ENCODE results near the gene IGF2R.

DNA sequence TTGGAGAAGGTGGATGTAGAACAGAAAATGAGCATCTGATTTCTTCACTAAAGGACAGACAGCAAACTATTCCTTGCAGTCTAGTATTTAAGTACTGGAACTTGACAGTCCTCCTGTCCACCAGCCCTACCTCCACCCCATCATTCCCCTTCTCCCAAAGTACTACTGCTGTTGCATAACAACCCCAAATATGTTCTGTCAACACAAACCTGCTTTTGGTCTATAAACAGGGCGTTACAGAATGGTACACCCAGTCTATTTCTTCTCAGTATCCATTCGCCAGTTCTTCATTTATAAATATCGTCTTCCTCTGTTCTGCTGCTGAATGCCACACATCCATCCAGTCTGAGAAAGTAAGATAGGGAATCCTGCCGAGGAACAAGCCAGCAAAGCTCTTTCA, 125.1 kb downstream of the IGF2R start:
- TF ChIP-seq, protein P1, sequence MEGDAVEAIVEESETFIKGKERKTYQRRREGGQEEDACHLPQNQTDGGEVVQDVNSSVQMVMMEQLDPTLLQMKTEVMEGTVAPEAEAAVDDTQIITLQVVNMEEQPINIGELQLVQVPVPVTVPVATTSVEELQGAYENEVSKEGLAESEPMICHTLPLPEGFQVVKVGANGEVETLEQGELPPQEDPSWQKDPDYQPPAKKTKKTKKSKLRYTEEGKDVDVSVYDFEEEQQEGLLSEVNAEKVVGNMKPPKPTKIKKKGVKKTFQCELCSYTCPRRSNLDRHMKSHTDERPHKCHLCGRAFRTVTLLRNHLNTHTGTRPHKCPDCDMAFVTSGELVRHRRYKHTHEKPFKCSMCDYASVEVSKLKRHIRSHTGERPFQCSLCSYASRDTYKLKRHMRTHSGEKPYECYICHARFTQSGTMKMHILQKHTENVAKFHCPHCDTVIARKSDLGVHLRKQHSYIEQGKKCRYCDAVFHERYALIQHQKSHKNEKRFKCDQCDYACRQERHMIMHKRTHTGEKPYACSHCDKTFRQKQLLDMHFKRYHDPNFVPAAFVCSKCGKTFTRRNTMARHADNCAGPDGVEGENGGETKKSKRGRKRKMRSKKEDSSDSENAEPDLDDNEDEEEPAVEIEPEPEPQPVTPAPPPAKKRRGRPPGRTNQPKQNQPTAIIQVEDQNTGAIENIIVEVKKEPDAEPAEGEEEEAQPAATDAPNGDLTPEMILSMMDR (IDR thresholded peaks at IDR 0.05) = no peak
- no peak for TF ChIP-seq EZH2 (IDR thresholded peaks at IDR 0.05; ENCODE audit: borderline replicate concordance, insufficient read depth, low read depth, low read length, poor library complexity, severe bottlenecking)
